Measurements from ENCODE around the gene ARID1A.

DNA sequence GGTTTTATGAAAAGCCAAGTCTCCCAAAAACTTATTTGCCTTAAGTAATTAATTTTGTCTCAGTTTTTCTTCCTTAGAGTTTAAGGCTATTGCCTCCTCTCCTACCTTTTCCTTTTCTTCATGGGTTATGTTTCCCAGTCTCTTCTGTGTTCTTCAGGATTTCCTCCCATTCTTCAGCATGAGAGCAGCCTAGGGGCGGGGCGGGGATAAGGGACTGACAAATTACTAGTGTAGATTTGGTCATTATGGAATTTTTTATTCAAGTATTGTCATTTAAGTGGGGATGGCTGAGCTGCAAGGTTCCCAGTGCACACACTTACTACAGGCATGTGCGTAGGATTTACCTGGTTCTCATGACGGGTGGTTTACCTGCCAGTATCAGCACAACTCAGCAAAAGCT, 56.7 kb downstream of the ARID1A start:
- TF ChIP-seq, protein P1, sequence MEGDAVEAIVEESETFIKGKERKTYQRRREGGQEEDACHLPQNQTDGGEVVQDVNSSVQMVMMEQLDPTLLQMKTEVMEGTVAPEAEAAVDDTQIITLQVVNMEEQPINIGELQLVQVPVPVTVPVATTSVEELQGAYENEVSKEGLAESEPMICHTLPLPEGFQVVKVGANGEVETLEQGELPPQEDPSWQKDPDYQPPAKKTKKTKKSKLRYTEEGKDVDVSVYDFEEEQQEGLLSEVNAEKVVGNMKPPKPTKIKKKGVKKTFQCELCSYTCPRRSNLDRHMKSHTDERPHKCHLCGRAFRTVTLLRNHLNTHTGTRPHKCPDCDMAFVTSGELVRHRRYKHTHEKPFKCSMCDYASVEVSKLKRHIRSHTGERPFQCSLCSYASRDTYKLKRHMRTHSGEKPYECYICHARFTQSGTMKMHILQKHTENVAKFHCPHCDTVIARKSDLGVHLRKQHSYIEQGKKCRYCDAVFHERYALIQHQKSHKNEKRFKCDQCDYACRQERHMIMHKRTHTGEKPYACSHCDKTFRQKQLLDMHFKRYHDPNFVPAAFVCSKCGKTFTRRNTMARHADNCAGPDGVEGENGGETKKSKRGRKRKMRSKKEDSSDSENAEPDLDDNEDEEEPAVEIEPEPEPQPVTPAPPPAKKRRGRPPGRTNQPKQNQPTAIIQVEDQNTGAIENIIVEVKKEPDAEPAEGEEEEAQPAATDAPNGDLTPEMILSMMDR (IDR thresholded peaks at IDR 0.05) = no peak
- TF ChIP-seq POLR2A (IDR thresholded peaks at IDR 0.05) = no peak
- TF ChIP-seq EP300 (IDR thresholded peaks at IDR 0.05) = no peak
